GM06990 (cell line): Measurements from ENCODE around the gene LRR1.

Experiments
- DNase-seq: peaks from one replicate; pipeline ENCODE4 v3.0.0-alpha.2; 2011; ENCODE audit not compliant: insufficient read length; ENCODE audit errors: extremely low read depth
- H3K27me3 ChIP-seq: replicated peaks from 2 replicates; pipeline ENCODE4 v1.6.0; 2011; ENCODE audit warnings: low read length; ENCODE audit not compliant: control insufficient read depth, insufficient read depth
- H3K36me3 ChIP-seq: 2 replicates; pipeline ENCODE4 v1.5.1; 2011; ENCODE audit warnings: low read length; ENCODE audit not compliant: control insufficient read depth, insufficient read depth
- H3K4me3 ChIP-seq: replicated peaks from 2 replicates; pipeline ENCODE4 v1.5.1; 2011; ENCODE audit warnings: low read depth, mild to moderate bottlenecking, control low read depth, low read length
- CTCF ChIP-seq: IDR thresholded peaks from 2 replicates; pipeline ENCODE4 v1.5.1; 2011; ENCODE audit warnings: low read length, control low read depth, mild to moderate bottlenecking, inconsistent platforms; ENCODE audit not compliant: insufficient read depth, poor library complexity, severe bottlenecking

The LRR1 gene

GRCh38 chr14:49574038-49574437, 24.7 kb upstream of the LRR1 start:
- no peaks in the 10 kb centered on the region for H3K27me3 ChIP-seq
- peaks cover 7% of the 10 kb centered on the region for H3K36me3 ChIP-seq
- no peak for DNase-seq
- no peak for TF ChIP-seq CTCF
- H3K4me3 ChIP-seq, result no peak overlapping the region

- no peak for DNase-seq
- H3K27me3 ChIP-seq, result no peaks in the 10 kb centered on the region
- no peak overlapping the region for H3K4me3 ChIP-seq
- peaks cover 7% of the 10 kb centered on the region for H3K36me3 ChIP-seq
- no peak for TF ChIP-seq CTCF
These were observed 20.6 kb upstream of the LRR1 start for GRCh38 chr14:49578141-49578540.

GRCh38 chr14:49579841-49580240, 18.9 kb upstream of the LRR1 start:
- no peaks in the 10 kb centered on the region for H3K27me3 ChIP-seq
- TF ChIP-seq CTCF, result no peak
- H3K36me3 ChIP-seq, result peaks cover 13% of the 10 kb centered on the region
- H3K4me3 ChIP-seq, result no peak overlapping the region
- no peak for DNase-seq

GRCh38 chr14:49581209-49582112, 17.3 kb upstream of the LRR1 start:
- no peak for DNase-seq
- TF ChIP-seq CTCF, result no peak
- Histone ChIP-seq H3K4me3 (no peak overlapping the region), H3K36me3 (peaks cover 13% of the 10 kb centered on the region), H3K27me3 (no peaks in the 10 kb centered on the region)

- TF ChIP-seq CTCF, result no peak
- Histone ChIP-seq H3K36me3 (peaks cover 10% of the 10 kb centered on the region), H3K27me3 (no peaks in the 10 kb centered on the region), H3K4me3 (no peak overlapping the region)
- no peak for DNase-seq
These were observed 16.4 kb upstream of the LRR1 start for GRCh38 chr14:49582113-49582977.
